GM19099 (cell line): ENCODE data around the gene TTLL3.

Source experiments
- POLR2A ChIP-seq: IDR thresholded peaks from 3 replicates; pipeline ENCODE4 v1.6.1; 2011; ENCODE audit warnings: low read depth; ENCODE audit not compliant: insufficient read length; ENCODE audit errors: extremely low read depth

The TTLL3 gene

GRCh38 chr3:9810846-9811245 is 784 bp downstream of the TTLL3 start:
- TF ChIP-seq POLR2A: no peak

GRCh38 chr3:9812870-9813483 is 2.9 kb downstream of the TTLL3 start:
- no peak for TF ChIP-seq POLR2A

- TF ChIP-seq POLR2A: no peak
Observed at GRCh38 chr3:9815986-9816385, 5.9 kb downstream of the TTLL3 start.

- TF ChIP-seq POLR2A: no peak
Observed at GRCh38 chr3:9817436-9817835, 7.4 kb downstream of the TTLL3 start.

- TF ChIP-seq POLR2A: no peak
Observed at GRCh38 chr3:9818666-9819335, 8.7 kb downstream of the TTLL3 start.

- TF ChIP-seq POLR2A: no peak
Observed at GRCh38 chr3:9820543-9820942, 10.5 kb downstream of the TTLL3 start.

- TF ChIP-seq POLR2A: no peak
Observed at GRCh38 chr3:9820946-9821345, 10.9 kb downstream of the TTLL3 start.

- no peak for TF ChIP-seq POLR2A
Observed at GRCh38 chr3:9825451-9826040, 15.5 kb downstream of the TTLL3 start.

- no peak for TF ChIP-seq POLR2A
Observed at GRCh38 chr3:9826815-9827573, 16.9 kb downstream of the TTLL3 start.

- no peak for TF ChIP-seq POLR2A
Observed at GRCh38 chr3:9828801-9829755, 19.0 kb downstream of the TTLL3 start.

- TF ChIP-seq POLR2A: no peak
Observed at GRCh38 chr3:9831253-9831652, 21.2 kb downstream of the TTLL3 start.

GRCh38 chr3:9833078-9833477 is 23.0 kb downstream of the TTLL3 start:
- TF ChIP-seq POLR2A: no peak

GRCh38 chr3:9834520-9835380 is 24.7 kb downstream of the TTLL3 start:
- no peak for TF ChIP-seq POLR2A
